Activated CD4-positive, alpha-beta T cell treated with anti-CD3 and anti-CD28 coated beads, Interleukin-2, amount 50 U/mL, for 24 hours (primary cell): ENCODE results near the gene SPATA13.

Source experiments
- DNase-seq, 2 donors: peaks; one replicate each; pipeline ENCODE4 v3.0.0-alpha.2; 2020; ENCODE audit warnings: low read depth in 1 of 2, low spot score in 1 of 2

Gene SPATA13

GRCh38 chr13:24166561-24166960 lies 6.0 kb downstream of the SPATA13 start:
- DNase-seq, result no peak

- DNase-seq, result no peak
Observed at GRCh38 chr13:24167666-24168391, 7.3 kb downstream of the SPATA13 start.

- no peak for DNase-seq
Observed at GRCh38 chr13:24168392-24168750, 7.9 kb downstream of the SPATA13 start.

GRCh38 chr13:24168979-24169378 lies 8.5 kb downstream of the SPATA13 start:
- DNase-seq, result no peak

GRCh38 chr13:24172071-24172470 lies 11.6 kb downstream of the SPATA13 start:
- no peak for DNase-seq

- DNase-seq, result no peak
Observed at GRCh38 chr13:24173795-24174194, 13.3 kb downstream of the SPATA13 start.

GRCh38 chr13:24175847-24176246 lies 15.3 kb downstream of the SPATA13 start:
- DNase-seq, result no peak

- no peak for DNase-seq
Observed at GRCh38 chr13:24176351-24177101, 16.0 kb downstream of the SPATA13 start.

- DNase-seq, result no peak
Observed at GRCh38 chr13:24178847-24179485, 18.4 kb downstream of the SPATA13 start.

- no peak for DNase-seq
Observed at GRCh38 chr13:24179486-24179850, 18.9 kb downstream of the SPATA13 start.

- no peak for DNase-seq
Observed at GRCh38 chr13:24180750-24181377, 20.3 kb downstream of the SPATA13 start.

GRCh38 chr13:24181991-24182702 lies 21.6 kb downstream of the SPATA13 start:
- no peak for DNase-seq

- DNase-seq, result no peak
Observed at GRCh38 chr13:24182703-24183081, 22.2 kb downstream of the SPATA13 start.

GRCh38 chr13:24183741-24184182 lies 23.2 kb downstream of the SPATA13 start:
- DNase-seq, result no peak

- no peak for DNase-seq
Observed at GRCh38 chr13:24184265-24184841, 23.8 kb downstream of the SPATA13 start.

GRCh38 chr13:24184882-24185281 lies 24.4 kb downstream of the SPATA13 start:
- no peak for DNase-seq

- no peak for DNase-seq
Observed at GRCh38 chr13:24185591-24186232, 25.2 kb downstream of the SPATA13 start.

- no peak for DNase-seq
Observed at GRCh38 chr13:24187185-24187584, 26.7 kb downstream of the SPATA13 start.

GRCh38 chr13:24192057-24192810 lies 31.7 kb downstream of the SPATA13 start:
- no peak for DNase-seq

- no peak for DNase-seq
Observed at GRCh38 chr13:24192811-24193162, 32.3 kb downstream of the SPATA13 start.
